ENCODE measurements around the gene ROBO2. TPM values are rescaled to one million over a fixed set of nuclear protein-coding genes. Genes with fewer than 3 reads are reported as not detected.

The ROBO2 gene
- total RNA-seq, 1 donor from 2014 or later, result 7.1 TPM

DNA sequence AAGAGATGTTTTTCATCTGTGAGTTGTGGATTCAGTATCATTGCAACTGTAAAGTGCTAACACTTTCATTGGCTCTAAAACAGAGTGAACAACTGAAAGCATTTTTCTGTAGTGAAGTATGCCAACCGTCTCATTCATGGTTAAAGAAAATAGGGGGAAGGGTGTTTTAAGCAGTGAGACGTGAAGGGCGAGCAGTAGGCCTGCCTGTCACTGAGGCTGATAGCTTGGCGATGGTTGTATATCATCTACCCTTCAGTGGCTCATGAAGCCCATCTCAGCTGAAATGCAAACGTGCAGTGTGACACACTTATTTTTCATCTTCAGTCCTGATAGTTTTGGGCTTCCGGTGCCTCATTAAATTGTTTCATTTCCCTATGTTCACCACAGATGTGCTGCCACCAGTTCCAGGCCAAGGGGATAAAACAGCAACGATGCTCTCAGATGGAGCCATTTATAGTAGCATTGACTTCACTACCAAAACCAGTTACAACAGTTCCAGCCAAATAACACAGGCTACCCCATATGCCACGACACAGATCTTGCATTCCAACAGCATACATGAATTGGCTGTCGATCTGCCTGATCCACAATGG is 562.0 kb downstream of the ROBO2 start:
- no peak for ATAC-seq

DNA sequence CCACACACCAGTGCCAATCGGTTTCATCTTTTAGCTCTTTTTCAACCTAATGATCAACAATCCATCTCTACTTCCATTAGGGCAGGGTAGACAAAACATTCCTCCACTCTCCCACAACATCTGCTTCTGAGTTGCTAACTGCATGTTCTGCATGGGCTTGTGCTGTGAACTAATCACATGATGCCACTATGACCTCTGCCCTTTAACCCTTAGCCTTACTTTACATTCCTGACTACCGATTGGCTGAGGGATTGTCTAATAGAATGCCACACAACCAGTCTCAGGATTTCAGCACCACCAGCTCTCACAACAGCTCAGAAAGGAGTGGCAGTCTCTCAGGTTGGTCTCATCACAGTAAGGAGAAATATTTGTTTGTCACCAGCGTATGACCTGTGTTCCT is 562.8 kb downstream of the ROBO2 start:
- peak; percentile 61 for ATAC-seq

DNA sequence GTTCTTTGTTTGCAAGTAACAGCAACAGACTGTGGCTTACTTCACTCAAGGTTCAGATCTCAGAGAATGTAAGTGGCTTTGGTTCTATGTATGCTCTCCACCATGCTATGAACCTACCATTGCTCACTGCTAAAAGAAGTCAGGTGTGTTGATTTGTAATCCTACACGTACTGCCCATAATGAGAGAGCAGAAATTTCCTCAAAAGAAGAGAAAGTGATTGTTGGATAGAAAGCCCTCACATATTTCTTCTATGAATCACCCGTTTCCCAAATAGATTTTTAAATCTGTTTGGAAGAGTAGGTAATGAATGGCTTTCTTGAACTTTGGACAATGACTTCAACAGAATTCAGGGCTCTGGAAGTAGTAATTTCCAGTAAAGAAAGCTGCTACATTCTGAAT is 565.4 kb downstream of the ROBO2 start:
- ATAC-seq, result peak; percentile 61

DNA sequence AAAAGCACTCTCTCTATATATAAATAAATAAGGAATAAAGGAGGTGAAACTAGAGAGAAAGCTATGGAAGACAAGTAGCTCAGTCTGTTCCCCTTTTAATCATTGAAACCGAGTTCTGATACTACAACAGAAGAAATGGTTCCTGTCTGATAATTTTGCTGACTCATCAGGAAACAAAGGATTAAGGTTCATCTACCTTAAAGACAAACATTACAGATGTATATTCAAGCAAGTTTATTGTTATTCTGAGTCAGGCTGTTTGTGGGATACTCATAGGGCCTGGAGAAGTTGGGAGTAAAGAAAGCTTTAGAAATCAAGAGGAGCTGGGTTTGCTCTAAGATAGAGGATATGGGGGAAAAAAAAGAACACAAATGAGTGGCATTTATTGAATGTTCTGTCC is 566.0 kb downstream of the ROBO2 start:
- ATAC-seq, result peak; percentile 82

DNA sequence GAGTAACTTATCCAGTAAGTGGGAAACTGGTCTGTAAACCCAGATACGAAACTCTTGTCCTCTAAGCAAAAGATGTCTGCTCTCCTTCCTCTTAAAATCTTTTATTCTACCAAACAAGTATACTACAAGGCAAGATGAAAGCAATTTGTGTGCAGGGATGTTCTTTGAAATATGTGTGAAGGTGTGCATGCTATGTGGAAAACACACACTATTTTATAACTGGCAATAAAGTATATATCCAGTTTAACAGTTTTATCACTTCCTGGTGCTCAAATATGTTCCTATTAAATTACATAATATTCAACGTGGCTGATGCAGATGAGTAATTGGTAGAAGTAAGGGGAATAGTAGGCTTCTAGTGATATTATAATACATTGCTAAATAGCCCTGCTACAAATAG is 566.5 kb downstream of the ROBO2 start:
- no peak for ATAC-seq

DNA sequence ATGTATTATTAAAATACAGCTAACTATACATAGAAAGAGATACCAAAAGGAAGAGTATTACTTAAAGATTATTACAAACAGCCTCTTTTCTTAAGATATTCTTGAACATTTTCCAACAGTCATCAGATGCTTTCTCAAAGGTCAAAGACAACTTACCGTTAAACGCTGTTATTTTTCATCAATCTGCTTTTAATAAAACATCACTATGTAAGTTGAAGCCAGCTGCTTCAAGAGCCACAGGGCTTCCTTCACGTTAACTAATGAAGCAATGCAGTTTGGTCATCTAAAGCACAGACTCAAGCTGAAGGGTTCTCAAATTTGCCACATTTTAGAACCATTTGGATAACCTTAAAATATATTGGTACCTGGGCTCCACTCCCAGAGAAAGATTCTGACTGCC is 578.8 kb downstream of the ROBO2 start:
- ATAC-seq, result no peak

DNA sequence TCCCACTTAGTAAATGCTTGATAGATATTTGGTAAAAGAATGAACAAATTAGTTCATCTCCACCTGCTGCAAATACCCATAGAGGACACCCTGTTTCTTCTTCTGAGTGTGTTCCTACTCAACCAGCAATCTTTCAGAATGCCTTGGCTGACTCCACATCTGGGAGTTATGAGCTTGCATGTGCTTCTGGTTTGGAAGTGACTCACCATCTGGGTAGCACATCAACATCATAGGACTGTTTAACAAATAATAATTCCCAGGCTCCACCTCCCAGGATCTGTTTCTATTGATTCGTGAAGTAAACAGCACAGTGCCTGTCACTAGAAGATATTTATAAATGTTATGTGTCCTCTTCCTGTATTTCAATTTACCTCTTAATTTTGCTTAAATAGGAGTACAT is 580.1 kb downstream of the ROBO2 start:
- no peak for ATAC-seq

DNA sequence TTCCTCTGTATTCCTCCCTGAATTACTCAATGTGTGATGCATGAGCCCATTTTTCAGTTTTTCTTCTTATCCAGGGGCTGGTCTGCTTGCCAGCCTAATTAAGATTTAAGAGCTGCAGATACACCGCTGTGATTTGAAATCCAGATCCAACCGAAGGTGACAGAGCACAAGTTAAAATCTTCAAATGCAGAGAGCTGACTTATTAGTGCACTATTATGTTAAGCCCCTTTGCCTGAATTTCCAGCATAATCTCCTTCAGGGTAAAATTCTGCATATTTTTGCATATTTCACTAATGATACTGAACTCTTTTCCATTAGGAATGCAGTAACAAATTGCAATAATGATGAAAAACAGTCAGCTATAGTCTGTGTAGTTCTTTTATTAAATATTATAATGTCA is 583.6 kb downstream of the ROBO2 start:
- no peak for ATAC-seq

DNA sequence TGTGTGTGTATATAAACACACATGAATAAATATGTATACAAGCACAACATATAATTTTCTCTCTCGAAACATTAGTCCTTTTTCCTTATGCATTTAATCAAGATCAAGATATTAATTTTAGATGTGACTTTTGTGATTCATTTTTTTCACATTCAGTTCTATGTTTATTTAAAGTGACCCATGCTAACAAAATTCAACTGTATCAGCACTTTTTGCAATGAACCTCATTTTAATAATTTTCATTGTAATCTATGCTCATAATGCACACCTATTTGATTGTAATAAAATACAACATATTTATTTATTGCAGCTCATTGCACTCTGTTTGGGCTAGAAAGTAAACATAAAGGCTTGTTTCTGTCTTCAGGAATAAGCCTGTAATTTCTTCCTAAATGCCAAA is 586.3 kb downstream of the ROBO2 start:
- ATAC-seq, result no peak

DNA sequence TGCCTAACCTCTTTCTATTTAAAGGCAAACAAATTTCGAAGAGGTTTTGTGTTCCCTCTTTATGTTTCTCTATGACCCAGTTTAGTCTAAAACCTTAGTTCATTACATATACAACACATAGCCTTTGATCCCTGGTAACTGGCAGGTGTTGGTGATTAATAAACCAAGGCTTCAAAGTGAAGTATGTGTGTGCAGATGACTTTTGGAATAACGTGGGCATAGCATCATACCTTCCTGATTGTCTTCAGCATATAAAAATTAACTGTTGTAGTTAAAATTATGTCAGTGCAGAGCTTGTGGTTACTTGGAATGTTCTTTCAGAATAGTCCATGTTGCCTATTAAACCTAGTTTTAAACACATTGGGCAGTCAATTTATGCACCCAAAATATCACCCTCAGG is 608.3 kb downstream of the ROBO2 start:
- ATAC-seq, result no peak

DNA sequence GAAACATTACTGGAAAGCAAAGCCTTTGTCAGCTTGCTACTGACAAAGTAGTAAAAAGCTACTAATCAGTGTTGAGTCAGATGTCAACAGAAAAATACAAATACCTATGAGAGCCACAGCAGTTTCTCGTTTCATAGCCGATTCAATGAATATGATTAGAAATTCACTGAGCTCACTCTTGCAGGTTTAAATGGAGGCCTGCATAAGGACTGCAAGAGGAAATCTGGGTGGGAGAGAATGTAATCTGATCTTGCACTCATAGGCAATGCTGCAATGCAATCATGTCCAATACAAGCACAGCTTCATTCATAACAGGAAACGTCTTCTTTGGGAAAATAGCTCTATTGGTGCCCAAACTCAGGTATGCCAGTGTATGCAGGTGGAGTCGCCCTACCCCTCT is 608.8 kb downstream of the ROBO2 start:
- ATAC-seq, result no peak

DNA sequence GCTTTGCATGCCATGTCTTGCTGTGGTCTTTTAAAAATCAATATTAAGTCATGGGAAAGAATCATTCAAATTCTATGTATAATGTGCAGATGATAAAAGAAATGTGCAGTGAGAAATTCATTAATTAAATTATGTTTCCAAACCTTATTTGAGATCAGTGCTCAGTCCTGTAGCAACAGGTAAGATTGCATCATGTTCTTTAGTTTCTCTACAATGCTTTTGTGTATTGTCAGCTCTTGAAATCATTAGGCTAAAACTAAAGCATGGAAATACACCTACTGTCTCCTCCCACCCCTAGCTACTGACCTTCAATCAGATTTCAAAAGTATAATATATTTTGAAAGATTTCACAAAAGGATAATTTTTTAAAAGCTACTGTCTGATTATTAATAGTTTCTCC is 612.7 kb downstream of the ROBO2 start:
- no peak for ATAC-seq

DNA sequence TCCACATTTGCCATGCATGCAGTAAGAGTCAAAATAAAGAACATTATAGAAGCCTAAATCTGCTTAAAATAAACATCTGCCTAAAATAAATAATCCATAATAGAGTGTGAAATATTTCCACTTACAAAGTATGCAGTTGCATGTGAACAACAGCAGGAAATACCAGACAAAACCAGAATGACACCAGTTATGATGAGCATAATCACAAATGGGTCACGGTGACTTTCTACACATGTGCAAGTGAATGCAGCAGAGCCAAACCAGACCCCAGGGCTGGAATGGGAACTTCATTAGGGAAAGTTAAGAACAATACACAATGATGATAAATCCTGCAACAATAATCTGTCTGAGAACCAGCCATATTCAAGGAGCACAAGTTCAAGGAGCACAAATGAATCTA is 615.5 kb downstream of the ROBO2 start:
- ATAC-seq, result no peak

DNA sequence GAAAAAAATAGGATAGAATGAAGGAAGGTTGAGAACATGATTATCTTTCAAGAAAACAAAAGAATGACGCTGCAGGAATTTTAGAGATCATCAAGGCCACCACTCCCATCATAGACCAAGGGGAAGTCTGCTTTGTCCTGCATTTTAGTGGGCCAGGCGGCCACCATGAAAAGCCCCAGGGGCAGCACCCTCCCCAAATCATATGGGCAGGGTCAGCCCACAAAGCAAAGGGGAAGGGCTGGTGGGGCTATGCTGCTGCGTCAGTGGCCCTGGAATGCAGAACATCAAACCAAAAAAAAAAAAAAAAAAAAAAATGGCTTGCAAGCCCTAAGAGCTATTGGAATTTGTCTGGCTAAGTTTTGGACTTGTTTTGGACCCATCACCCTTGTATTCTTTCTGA is 620.8 kb downstream of the ROBO2 start:
- no peak for ATAC-seq

DNA sequence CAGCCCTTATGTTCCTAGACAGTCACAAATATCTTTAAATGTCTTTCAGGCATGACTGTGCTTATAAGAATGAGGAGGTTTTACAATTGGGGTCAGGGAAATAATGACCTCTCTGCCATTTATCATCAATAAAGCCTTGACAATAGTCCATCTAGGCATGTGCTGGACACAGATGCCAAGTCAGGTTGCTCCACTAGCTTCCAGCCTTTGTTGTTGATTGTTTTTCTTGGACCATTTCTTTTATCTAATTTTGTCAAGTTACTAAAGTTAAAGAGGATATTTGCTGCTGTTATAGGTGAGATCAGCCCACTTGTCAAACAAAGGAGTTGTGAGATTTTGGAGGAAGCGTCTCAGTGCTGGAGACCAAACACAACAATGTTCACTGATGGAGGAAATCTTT is 628.0 kb downstream of the ROBO2 start:
- ATAC-seq, result no peak

DNA sequence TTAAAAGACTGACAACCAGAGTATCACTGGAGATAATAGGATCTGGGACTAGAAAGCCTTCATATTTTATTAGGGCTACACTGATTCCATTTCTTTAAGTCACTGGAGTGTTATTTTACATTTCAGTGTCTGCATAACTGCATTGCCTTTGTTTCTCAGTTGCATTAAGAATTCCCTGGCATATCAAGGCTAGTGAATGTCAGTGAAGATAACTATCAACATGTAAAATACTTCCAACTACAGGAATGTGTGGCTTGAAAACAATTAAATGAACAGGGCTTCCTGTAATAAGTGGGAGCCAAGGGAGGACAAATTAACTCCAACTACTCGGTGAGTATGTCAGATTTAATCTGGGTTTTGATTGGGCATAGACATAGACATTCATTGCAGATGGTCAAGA is 628.5 kb downstream of the ROBO2 start:
- no peak for ATAC-seq

DNA sequence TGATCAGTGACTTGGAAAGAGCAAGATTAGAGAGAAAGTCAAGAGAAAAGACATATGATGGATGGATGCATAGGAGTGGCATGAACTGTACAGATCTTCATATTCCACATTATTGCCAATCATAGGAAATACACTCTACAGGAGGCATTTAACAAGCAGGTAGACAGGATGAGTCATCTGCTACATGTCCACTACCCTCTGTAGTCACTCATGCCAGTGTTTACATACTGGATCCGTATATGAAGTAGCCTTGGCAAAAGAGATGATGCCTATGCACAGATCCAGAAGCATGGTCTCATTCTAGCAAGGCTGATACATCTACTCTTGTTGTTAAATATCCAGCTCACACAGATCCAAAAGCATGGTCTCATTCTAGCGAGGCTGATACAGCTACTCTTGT is 632.1 kb downstream of the ROBO2 start:
- ATAC-seq, result no peak

DNA sequence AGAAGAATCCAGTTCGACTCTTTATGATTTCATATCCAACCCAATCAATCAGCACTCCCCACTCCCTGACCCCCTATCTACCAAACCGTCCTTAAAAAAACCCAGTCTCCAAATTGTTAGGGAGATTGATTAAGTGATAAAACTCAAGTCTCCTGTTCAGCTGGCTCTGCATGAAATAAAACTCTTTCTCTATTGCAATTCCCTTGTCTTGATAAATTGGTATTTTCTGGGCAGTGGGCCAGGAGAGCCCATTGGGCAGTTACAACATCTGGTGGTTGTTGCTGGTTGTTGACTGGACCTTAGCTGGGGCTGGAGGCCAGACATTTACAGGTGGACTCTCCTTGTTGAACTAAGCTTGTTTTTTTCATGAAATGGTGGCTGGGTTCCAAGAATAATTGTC is 642.3 kb downstream of the ROBO2 start:
- no peak for ATAC-seq

DNA sequence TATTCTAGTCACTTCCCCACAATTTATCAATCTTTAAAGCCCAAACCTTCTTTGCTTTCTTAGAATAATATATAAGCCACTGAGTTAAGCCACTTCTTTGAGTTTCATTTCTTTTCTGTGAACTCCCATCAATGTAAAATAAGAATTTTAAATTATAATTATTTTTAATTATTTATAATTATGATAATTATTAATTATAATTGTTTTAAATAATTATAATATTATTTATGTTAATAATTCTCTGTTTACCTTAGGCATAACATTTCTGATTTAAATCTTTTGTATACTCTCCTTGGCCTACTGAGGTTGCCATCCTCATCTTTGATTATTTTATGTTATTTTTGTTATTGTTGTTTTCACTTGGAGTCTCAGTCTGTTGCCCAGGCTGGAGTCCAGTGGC is 644.2 kb downstream of the ROBO2 start:
- no peak for ATAC-seq

DNA sequence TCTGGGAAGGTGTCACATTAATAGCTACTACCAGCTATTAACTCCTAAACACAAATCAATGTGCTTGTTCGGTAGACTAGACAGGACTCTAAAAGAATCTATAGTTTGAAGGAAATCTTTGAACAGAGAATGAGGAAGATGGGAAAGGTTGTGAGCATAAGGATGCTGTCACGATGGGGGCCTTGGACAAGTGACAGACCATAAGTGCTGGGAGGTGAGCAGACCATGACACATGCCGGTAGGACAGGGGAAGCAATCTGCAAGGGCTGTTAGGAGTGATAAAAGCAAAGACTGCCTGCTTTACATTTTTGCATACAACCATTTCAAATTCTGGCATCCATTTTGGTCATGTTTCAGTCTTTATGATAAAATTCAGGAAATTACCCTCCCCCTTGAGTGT is 645.8 kb downstream of the ROBO2 start:
- ATAC-seq, result no peak

DNA sequence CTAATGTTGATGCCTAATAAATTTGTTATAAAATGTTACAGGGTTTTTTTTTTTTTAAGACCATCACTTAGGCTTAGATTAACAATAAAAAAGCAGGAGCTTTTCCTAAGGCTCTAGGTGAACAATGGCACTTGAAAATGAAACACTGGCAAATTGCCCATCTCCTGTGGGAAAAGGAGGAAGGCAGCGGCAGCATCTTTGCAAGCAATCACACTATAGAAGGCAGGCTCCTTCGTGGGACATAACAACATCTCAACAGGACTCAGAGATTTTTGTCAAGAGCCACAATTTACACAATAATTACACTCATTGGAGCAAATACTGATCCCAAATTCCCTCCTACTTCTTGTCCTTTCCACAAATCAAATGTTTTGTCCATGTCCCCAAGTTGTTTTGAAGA is 646.7 kb downstream of the ROBO2 start:
- ATAC-seq, result no peak

DNA sequence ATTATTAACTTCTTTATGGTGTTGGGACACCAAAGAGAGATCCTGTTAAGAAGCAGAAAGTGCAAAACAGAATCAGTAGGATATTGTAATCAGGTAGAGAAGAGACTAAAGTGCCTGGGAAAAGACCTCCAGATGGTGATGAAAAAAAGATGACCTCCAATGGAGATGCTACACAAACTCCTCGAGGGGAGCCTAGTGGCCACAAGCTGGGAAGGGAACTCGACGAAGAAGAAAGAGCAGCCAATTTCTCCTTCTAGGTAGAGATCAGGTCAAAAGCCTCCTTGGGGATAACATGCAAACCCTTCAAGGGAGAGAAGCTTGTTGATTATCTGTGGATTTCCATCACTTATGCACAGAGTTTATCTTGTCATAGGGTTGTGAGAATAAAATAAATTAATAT is 647.6 kb downstream of the ROBO2 start:
- no peak for ATAC-seq

DNA sequence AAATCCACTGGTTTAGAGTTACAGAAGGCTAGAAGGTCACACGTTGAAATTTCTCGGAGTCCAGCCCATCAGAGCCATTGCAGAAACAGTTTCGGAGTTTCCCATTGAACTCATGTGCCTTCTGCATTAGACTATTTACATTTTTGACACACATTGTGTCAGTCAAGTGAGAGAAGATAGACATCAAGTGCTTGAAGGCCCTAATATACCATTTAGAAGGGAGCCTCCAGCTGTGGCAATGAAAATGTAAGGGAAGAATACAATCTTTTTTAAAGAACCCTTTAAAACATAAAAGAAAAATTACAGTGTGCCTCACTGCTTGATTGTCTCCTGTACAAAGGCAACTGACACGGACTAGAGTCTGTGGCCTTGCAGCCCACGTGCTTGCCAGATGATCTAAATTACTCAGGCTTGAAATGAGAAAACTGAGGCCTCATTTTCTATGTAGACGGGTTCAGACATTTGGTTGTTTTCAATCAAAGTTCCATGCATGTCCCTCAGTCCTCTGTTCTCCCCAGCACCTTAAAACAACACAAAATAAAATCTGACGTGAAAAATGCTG is 650.5 kb downstream of the ROBO2 start:
- no peak for ATAC-seq

DNA sequence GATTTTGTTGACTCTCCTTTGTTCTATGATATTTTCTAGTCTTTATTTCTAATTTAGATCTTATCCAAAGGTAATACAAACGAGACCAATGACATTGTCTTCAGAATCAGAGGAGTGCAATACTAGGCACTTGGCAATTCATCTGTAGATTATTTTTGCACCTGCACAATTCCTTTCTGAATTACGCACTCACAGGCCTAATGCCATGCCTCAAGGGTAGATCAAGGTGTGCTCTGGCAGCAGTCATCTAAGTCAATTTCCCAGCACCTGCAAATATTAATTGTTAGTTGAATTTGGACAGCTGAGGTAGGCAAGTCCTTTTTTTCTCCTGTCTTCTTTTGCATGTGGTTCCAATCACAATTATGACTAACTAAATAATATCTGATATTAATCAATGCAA is 653.2 kb downstream of the ROBO2 start:
- ATAC-seq, result peak; percentile 48

DNA sequence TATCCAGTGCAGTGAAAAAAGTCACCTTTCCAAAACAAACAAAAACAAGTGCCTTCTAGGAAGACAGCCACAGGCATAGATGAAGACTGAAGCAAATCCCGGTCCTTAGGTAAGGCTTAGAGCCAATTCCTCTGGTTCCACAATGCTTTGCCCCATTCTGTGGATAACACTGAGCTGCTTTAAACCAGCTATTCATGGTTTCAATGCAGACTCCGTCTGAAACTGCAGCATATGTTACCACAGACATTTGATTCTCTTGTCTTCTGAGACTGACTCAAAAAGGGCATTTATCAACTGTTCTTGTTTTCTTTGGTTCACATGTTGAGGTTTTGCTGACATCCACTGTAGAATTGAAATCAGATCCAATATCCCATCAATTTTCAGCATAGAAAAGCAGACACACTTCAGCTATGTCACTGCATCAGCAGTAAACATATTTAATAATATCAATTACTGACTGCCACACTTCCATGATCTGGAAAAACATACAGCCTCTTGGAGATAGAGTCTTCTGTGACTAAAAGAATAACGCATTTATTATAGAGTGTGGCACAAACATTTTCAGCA is 659.3 kb downstream of the ROBO2 start:
- no peak for ATAC-seq

Data from esophagus mucosa (tissue), 1 donor.